K562 (cell line): Measurements from ENCODE around the gene CS. TPM values are rescaled to one million over a fixed set of nuclear protein-coding genes. Genes with fewer than 3 reads are reported as not detected.

Experiments used
- ATF7 ChIP-seq: fragments of 450-650 bp; IDR thresholded peaks from 2 replicates; pipeline ENCODE4 v1.7.1; 2014; ENCODE audit warnings: mild to moderate bottlenecking, moderate library complexity
- BACH1 ChIP-seq: fragments of 200-800 bp; sonication (Bioruptor generic); IDR thresholded peaks from 2 replicates; pipeline ENCODE4 v1.6.1; 2016; ENCODE audit warnings: missing genetic modification characterization, missing compliant biosample characterization
- EHMT2 ChIP-seq: fragments of 450-650 bp; IDR thresholded peaks from 2 replicates; pipeline ENCODE4 v1.6.1; 2018; ENCODE audit warnings: antibody characterized with exemption
- FOSL1 ChIP-seq: fragments of 200-800 bp; sonication (Bioruptor generic); conservative IDR thresholded peaks from 2 replicates; pipeline ENCODE4 v1.6.1; 2016; ENCODE audit warnings: missing genetic modification characterization, missing compliant biosample characterization
- FOXM1 ChIP-seq, 2 experiments: fragments of 450-650 bp in 1 of 2; sonication (generic) in 1 of 2; formaldehyde crosslinking in 1 of 2; IDR thresholded peaks; 2 replicates each; pipeline versions ENCODE4 v1.6.1 to v1.9.0; 2017 to 2022; ENCODE audit warnings: low read depth in 2 of 2, mild to moderate bottlenecking in 2 of 2, missing genetic modification reagents in 1 of 2, moderate library complexity in 1 of 2
- GABPA ChIP-seq: fragments of 200-800 bp; sonication (Bioruptor generic); conservative IDR thresholded peaks from 2 replicates; pipeline ENCODE4 v1.6.1; 2016; ENCODE audit warnings: low read depth, missing genetic modification characterization, missing compliant biosample characterization
- HSF4 ChIP-seq: fragments of 250-450 bp; sonication (Bioruptor Pico); IDR thresholded peaks from 2 replicates; pipeline ENCODE4 v2.1.2; 2022; ENCODE audit warnings: mild to moderate bottlenecking, moderate library complexity, borderline replicate concordance
- IRF2 ChIP-seq: sonication (generic); formaldehyde crosslinking; IDR thresholded peaks from 2 replicates; pipeline ENCODE4 v1.8.1; 2022; ENCODE audit warnings: mild to moderate bottlenecking, missing genetic modification reagents
- MAZ ChIP-seq, 2 experiments: fragments of 450-650 bp in 1 of 2; sonication (generic) in 1 of 2; formaldehyde crosslinking; IDR thresholded peaks in 1 of 2; conservative IDR thresholded peaks in 1 of 2; 2 replicates each; pipeline versions ENCODE4 v1.4.0 to v1.5.0; 2020; ENCODE audit warnings: mild to moderate bottlenecking in 1 of 2, missing genetic modification reagents in 1 of 2
- SIN3A ChIP-seq, 2 experiments: fragments of 150-350 bp in 1 of 2; IDR thresholded peaks; 2 replicates each; pipeline ENCODE4 v1.6.1; 2011 to 2016; ENCODE audit warnings: borderline replicate concordance in 2 of 2, low read depth in 2 of 2, low read length in 2 of 2, mild to moderate bottlenecking in 2 of 2, moderate library complexity in 2 of 2; ENCODE audit not compliant: control insufficient read depth in 1 of 2
- SMC3 ChIP-seq: conservative IDR thresholded peaks from 2 replicates; pipeline ENCODE4 v1.6.1; 2011; ENCODE audit warnings: low read depth, low read length, improper control_type of control experiment; ENCODE audit not compliant: insufficient read depth
- TARDBP ChIP-seq: fragments of 450-650 bp; IDR thresholded peaks from 2 replicates; pipeline ENCODE4 v1.6.1; 2016
- TEAD4 ChIP-seq, 2 experiments: sonication (generic) in 1 of 2; formaldehyde crosslinking in 1 of 2; IDR thresholded peaks; 2 replicates each; pipeline versions ENCODE4 v1.6.1 to v1.8.0; 2012 to 2022; ENCODE audit warnings: borderline replicate concordance in 1 of 2, inconsistent platforms in 1 of 2, low read length in 1 of 2, mild to moderate bottlenecking in 1 of 2, missing genetic modification reagents in 1 of 2
- ZBTB7A ChIP-seq: IDR thresholded peaks from 2 replicates; pipeline ENCODE4 v1.6.1; 2011; ENCODE audit warnings: low read depth, mild to moderate bottlenecking, low read length, moderate library complexity, borderline replicate concordance; ENCODE audit not compliant: control insufficient read depth
- ZKSCAN1 ChIP-seq: fragments of 150-350 bp; IDR thresholded peaks from 2 replicates; pipeline ENCODE4 v1.6.1; 2016; ENCODE audit warnings: low read depth, low read length
- ZNF3 ChIP-seq: fragments of 250-450 bp; sonication (Bioruptor Pico); IDR thresholded peaks from 2 replicates; pipeline ENCODE4 v1.5.0; 2021; ENCODE audit warnings: mild to moderate bottlenecking, moderate library complexity
- ZNF445 ChIP-seq: fragments of 250-450 bp; sonication (Bioruptor Pico); IDR thresholded peaks from 2 replicates; pipeline ENCODE4 v1.4.0; 2020; ENCODE audit warnings: low read depth, mild to moderate bottlenecking, moderate library complexity
- polyA plus RNA-seq, 8 experiments: library from polyadenylated mRNA; depleted of rRNA in 4 of 8; stranded (reverse) in 5 of 8; unstranded in 3 of 8; fragments of >200 nt; fragmentation: Nextera tagmentation in 2 of 8; fragmentation: Illumina TruSeq in 1 of 8; extraction: Ambion mirVana in 2 of 8; extraction: Trizol in 1 of 8; gene quantifications; 2 replicates each; pipeline versions ENCODE4 v1.2.1 to v1.2.3, GENCODE V29; 2011 to 2014; ENCODE audit warnings: inconsistent platforms in 1 of 8, missing spikeins in 1 of 8
- total RNA-seq, 7 experiments: library from RNA; depleted of rRNA in 6 of 7; stranded (reverse); fragments of >200 nt in 6 of 7; fragmentation: Illumina TruSeq in 2 of 7; extraction: Trizol in 2 of 7; gene quantifications; 2 replicates each; pipeline versions ENCODE4 v1.2.1 to v1.2.3, GENCODE V29; 2011 to 2021; ENCODE audit warnings: low replicate concordance in 1 of 7
- TF ChIP-seq, protein P1 (sequence below), 2 experiments: fragments of 450-650 bp; IDR thresholded peaks; 2 replicates each; pipeline ENCODE4 v1.6.1; 2016
- TF ChIP-seq, protein P2 (sequence below): fragments of 450-650 bp; IDR thresholded peaks from one replicate; pipeline ENCODE4 v1.6.1; 2018; ENCODE audit warnings: mild to moderate bottlenecking, moderate library complexity; ENCODE audit not compliant: partially characterized antibody
- TF ChIP-seq, protein P3 (sequence below): sonication (generic); formaldehyde crosslinking; IDR thresholded peaks from 2 replicates; pipeline ENCODE4 v1.8.0; 2023; ENCODE audit warnings: mild to moderate bottlenecking, missing genetic modification reagents
- TF ChIP-seq, protein P4 (sequence below), 2 experiments: fragments of 450-650 bp; conservative IDR thresholded peaks; 2 replicates each; pipeline ENCODE4 v1.6.1; 2017; ENCODE audit warnings: mild to moderate bottlenecking in 2 of 2, moderate library complexity in 2 of 2

The CS gene
- total and polyA plus RNA-seq, 9 of the 15 experiments (the other 6 are each of a cell fraction or from before 2014, with no cell fraction given), result 99.9 to 390 (median 149) TPM

DNA sequence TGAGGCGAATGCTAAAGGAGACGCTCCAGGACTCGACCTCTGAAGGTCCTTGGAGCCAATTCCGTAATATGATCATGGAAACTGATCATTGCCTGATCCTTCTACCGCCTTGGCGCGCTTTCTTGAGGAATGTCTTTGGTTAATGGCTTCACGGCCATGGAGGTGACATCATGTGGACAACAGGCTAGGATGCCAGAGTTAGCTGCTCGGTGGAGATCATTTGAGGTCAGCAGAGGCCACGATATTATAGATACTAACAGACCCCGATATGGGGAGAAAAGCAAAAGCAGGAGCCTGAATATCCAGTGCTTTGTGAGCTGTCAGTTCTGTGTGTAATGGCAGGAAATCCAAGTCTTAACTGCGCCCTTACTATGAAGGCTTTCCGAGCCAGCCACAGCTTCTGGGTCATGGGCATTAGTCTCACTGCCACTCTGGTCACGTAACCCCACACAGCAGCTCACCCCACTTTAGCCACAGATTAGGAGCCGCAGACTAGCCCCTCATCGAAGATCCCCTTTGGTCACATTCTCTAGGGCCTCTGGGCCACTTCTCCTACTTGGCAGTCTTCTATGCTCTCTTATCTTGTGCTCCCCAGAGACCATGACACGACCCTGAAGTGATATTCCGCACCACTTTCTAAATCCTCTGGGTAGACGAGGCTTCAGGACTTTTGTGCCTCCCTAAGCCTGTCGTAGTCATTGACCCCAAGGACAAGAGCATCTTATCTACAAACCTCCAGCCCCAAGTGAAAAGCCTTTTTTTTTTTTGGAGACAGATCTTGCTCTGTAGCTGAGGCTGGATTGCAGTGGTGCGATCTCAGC lies 724 bp upstream of the CS start (continued):
- peak; percentile 83 for TF ChIP-seq ZBTB7A
- TF ChIP-seq, protein P1, sequence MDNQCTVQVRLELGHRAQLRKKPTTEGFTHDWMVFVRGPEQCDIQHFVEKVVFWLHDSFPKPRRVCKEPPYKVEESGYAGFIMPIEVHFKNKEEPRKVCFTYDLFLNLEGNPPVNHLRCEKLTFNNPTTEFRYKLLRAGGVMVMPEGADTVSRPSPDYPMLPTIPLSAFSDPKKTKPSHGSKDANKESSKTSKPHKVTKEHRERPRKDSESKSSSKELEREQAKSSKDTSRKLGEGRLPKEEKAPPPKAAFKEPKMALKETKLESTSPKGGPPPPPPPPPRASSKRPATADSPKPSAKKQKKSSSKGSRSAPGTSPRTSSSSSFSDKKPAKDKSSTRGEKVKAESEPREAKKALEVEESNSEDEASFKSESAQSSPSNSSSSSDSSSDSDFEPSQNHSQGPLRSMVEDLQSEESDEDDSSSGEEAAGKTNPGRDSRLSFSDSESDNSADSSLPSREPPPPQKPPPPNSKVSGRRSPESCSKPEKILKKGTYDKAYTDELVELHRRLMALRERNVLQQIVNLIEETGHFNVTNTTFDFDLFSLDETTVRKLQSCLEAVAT (IDR thresholded peaks at IDR 0.05), result peak; percentile 35 to 52; a peak in 2 of 4 replicates
- TF ChIP-seq HSF4 (CRISPR knock-in tag), result no peak
- no peak for TF ChIP-seq SIN3A (IDR thresholded peaks at IDR 0.05; ENCODE audit: borderline replicate concordance in 2 of 2, control insufficient read depth in 1 of 2, low read depth in 2 of 2, low read length in 2 of 2)
- peak; percentile 73 for TF ChIP-seq FOXM1 (IDR thresholded peaks at IDR 0.05; ENCODE audit: low read depth)
- TF ChIP-seq FOXM1 (CRISPR knock-in tag; IDR thresholded peaks at IDR 0.05; ENCODE audit: low read depth), result no peak
- no peak for TF ChIP-seq BACH1 (tag)
- no peak for TF ChIP-seq ZKSCAN1
- TF ChIP-seq, protein P2, sequence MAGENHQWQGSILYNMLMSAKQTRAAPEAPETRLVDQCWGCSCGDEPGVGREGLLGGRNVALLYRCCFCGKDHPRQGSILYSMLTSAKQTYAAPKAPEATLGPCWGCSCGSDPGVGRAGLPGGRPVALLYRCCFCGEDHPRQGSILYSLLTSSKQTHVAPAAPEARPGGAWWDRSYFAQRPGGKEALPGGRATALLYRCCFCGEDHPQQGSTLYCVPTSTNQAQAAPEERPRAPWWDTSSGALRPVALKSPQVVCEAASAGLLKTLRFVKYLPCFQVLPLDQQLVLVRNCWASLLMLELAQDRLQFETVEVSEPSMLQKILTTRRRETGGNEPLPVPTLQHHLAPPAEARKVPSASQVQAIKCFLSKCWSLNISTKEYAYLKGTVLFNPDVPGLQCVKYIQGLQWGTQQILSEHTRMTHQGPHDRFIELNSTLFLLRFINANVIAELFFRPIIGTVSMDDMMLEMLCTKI, result no peak
- TF ChIP-seq TEAD4 (IDR thresholded peaks at IDR 0.05; ENCODE audit: low read length), result peak; percentile 69
- TF ChIP-seq TEAD4 (CRISPR knock-in tag; IDR thresholded peaks at IDR 0.05; ENCODE audit: borderline replicate concordance), result no peak
- TF ChIP-seq TARDBP, result no peak
- TF ChIP-seq, protein P3, sequence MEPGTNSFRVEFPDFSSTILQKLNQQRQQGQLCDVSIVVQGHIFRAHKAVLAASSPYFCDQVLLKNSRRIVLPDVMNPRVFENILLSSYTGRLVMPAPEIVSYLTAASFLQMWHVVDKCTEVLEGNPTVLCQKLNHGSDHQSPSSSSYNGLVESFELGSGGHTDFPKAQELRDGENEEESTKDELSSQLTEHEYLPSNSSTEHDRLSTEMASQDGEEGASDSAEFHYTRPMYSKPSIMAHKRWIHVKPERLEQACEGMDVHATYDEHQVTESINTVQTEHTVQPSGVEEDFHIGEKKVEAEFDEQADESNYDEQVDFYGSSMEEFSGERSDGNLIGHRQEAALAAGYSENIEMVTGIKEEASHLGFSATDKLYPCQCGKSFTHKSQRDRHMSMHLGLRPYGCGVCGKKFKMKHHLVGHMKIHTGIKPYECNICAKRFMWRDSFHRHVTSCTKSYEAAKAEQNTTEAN (CRISPR knock-in tag), result 0 out of 2 replicates have a peak, but pooled peaks have one; percentile 61
- no peak for TF ChIP-seq ZNF3 (CRISPR knock-in tag)
- TF ChIP-seq, protein P4, sequence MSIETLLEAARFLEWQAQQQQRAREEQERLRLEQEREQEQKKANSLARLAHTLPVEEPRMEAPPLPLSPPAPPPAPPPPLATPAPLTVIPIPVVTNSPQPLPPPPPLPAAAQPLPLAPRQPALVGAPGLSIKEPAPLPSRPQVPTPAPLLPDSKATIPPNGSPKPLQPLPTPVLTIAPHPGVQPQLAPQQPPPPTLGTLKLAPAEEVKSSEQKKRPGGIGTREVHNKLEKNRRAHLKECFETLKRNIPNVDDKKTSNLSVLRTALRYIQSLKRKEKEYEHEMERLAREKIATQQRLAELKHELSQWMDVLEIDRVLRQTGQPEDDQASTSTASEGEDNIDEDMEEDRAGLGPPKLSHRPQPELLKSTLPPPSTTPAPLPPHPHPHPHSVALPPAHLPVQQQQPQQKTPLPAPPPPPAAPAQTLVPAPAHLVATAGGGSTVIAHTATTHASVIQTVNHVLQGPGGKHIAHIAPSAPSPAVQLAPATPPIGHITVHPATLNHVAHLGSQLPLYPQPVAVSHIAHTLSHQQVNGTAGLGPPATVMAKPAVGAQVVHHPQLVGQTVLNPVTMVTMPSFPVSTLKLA (conservative IDR thresholded peaks at IDR 0.05), result no peak; a peak in 2 of 4 replicates
- no peak; the same call in 1 of the 2 replicates for TF ChIP-seq FOSL1
- TF ChIP-seq ZNF445 (CRISPR knock-in tag), result no peak
- TF ChIP-seq EHMT2, result peak; percentile 39; the same call in 1 of the 2 replicates
- no peak for TF ChIP-seq IRF2
- TF ChIP-seq GABPA (tag), result no peak
- TF ChIP-seq ATF7, result peak; percentile 24
- TF ChIP-seq MAZ (CRISPR knock-in tag; conservative IDR thresholded peaks at IDR 0.05 in 1 of 2, IDR thresholded peaks at IDR 0.05 in 1 of 2), result no peak
- TF ChIP-seq SMC3, result no peak
